ENCODE results near the gene SMG6. TPM values are rescaled to one million over a fixed set of nuclear protein-coding genes. Genes with fewer than 3 reads are reported as not detected.

SMG6 gene
- total RNA-seq, 1 donor from 2014 or later, result 28.8 TPM

- no peaks in the 10 kb centered on the region for H3K9me3 ChIP-seq
- peaks cover 9% of the 10 kb centered on the region for H3K36me3 ChIP-seq
- TF ChIP-seq, protein P1, sequence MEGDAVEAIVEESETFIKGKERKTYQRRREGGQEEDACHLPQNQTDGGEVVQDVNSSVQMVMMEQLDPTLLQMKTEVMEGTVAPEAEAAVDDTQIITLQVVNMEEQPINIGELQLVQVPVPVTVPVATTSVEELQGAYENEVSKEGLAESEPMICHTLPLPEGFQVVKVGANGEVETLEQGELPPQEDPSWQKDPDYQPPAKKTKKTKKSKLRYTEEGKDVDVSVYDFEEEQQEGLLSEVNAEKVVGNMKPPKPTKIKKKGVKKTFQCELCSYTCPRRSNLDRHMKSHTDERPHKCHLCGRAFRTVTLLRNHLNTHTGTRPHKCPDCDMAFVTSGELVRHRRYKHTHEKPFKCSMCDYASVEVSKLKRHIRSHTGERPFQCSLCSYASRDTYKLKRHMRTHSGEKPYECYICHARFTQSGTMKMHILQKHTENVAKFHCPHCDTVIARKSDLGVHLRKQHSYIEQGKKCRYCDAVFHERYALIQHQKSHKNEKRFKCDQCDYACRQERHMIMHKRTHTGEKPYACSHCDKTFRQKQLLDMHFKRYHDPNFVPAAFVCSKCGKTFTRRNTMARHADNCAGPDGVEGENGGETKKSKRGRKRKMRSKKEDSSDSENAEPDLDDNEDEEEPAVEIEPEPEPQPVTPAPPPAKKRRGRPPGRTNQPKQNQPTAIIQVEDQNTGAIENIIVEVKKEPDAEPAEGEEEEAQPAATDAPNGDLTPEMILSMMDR (IDR thresholded peaks at IDR 0.05), result no peak
- H3K4me1 ChIP-seq, result peaks cover 61% of the 10 kb centered on the region
- no peak overlapping the region for H3K4me3 ChIP-seq
- intact Hi-C loops (cut with DNase I), result no loop called here
- H3K27me3 ChIP-seq, result no peaks in the 10 kb centered on the region
- H3K27ac ChIP-seq, result peak overlapping the region; percentile 59
- ATAC-seq (peak; percentile 30), DNase-seq (no peak)
These were observed 122.2 kb downstream of the SMG6 start for GRCh38 chr17:2181206-2181896.

- H3K9me3 ChIP-seq, result no peaks in the 10 kb centered on the region
- DNase-seq (no peak), ATAC-seq (no peak)
- H3K4me1 ChIP-seq, result peaks cover 67% of the 10 kb centered on the region
- H3K27me3 ChIP-seq, result no peaks in the 10 kb centered on the region
- peaks cover 3% of the 10 kb centered on the region for H3K36me3 ChIP-seq
- H3K27ac ChIP-seq, result peak overlapping the region; percentile 59
- TF ChIP-seq, protein P1 (IDR thresholded peaks at IDR 0.05), result no peak
- H3K4me3 ChIP-seq, result no peak overlapping the region
- intact Hi-C loops (cut with DNase I), result no loop called here
These were observed 122.8 kb downstream of the SMG6 start for GRCh38 chr17:2180768-2181167.

GRCh38 chr17:2179615-2180295 lies 123.8 kb downstream of the SMG6 start:
- Histone ChIP-seq H3K9me3 (no peaks in the 10 kb centered on the region), H3K4me3 (no peak overlapping the region), H3K27ac (peak overlapping the region; percentile 59), H3K4me1 (peaks cover 77% of the 10 kb centered on the region), H3K27me3 (no peaks in the 10 kb centered on the region), H3K36me3 (no peaks in the 10 kb centered on the region)
- ATAC-seq (peak; percentile 55), DNase-seq (no peak)
- TF ChIP-seq, protein P1 (IDR thresholded peaks at IDR 0.05), result no peak
- intact Hi-C loops (cut with DNase I), result no loop called here

DNA sequence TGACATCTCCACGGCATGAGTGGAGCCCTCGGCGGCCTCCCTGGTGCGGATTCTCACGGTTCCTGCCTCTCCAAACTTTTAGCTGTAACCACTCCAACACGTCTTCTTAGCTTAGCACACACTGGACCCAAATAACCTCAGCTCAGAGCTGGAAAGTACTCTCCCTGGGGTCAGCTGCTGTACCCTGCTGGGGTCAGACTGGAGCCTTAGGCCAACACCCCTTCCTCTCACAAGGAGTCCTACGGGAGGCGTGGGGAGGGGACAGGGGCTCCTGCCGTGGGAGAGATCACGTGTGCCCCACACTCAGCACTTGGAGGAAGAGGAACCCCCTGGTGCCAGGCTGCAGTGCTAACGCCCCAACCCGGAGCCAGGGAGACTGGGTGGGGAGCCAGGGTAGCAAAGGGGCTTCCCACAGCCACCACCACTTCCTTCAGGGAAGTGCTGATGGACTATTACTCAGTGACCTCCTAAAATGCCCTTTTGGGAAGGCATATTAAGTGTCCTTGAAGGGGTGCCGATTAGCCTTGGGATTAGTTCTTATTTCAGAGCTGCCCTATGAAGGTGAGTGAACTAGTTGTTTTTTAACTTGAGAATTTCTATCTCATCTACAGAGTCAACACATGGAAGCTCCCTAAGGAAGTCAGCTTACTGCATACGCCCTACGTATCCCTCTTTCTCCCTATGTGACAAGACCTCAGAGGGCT lies 124.6 kb downstream of the SMG6 start:
- no peaks in the 10 kb centered on the region for H3K9me3 ChIP-seq
- DNase-seq, result no peak
- peak; percentile 26 for ATAC-seq
- peak overlapping the region; percentile 56 for H3K27ac ChIP-seq
- TF ChIP-seq, protein P1 (IDR thresholded peaks at IDR 0.05), result no peak
- intact Hi-C loops (cut with DNase I), result no loop called here
- H3K4me1 ChIP-seq, result peaks cover 85% of the 10 kb centered on the region
- H3K4me3 ChIP-seq, result no peak overlapping the region
- no peaks in the 10 kb centered on the region for H3K27me3 ChIP-seq
- no peaks in the 10 kb centered on the region for H3K36me3 ChIP-seq

DNA sequence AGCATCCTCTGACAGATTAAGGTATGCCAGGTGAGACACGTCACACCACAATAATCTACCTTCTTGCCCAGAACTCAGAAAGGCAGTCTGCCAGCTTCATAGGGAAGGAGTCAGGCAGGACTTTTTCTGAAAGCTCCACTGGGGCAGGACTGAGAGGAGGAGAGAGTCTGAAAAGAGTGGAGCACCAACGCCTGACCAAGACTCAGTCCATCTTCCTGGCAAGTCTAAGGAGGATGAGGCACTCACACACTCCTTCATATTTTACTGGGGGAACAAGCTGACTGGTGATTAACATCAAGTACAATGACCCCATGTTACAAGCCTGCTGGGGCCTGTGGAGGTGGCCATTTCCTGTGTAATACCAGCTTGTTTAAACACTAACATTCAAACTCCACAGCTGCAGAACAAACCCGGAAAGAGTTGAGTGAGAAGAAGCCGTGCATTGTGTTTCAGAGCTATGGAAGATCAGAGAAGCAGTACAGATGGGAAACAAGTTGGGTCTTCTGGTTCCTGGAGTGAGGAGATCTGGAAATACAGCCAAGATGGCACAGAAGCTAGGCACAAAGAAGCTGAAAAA lies 126.3 kb downstream of the SMG6 start:
- H3K4me3 ChIP-seq, result no peak overlapping the region
- peak overlapping the region; percentile 40 for H3K27ac ChIP-seq
- no peaks in the 10 kb centered on the region for H3K36me3 ChIP-seq
- DNase-seq (no peak), ATAC-seq (no peak)
- TF ChIP-seq, protein P1 (IDR thresholded peaks at IDR 0.05), result no peak
- no peaks in the 10 kb centered on the region for H3K9me3 ChIP-seq
- H3K27me3 ChIP-seq, result no peaks in the 10 kb centered on the region
- peaks cover 96% of the 10 kb centered on the region for H3K4me1 ChIP-seq
- intact Hi-C loops (cut with DNase I), result no loop called here
